ENCODE data around the gene PSMA5.
"Not testable (repeated sequence)": the region's sequence is repeated elsewhere in the genome, so short reads cannot be mapped to it uniquely, and the experiment has no call there.

Gene PSMA5

DNA sequence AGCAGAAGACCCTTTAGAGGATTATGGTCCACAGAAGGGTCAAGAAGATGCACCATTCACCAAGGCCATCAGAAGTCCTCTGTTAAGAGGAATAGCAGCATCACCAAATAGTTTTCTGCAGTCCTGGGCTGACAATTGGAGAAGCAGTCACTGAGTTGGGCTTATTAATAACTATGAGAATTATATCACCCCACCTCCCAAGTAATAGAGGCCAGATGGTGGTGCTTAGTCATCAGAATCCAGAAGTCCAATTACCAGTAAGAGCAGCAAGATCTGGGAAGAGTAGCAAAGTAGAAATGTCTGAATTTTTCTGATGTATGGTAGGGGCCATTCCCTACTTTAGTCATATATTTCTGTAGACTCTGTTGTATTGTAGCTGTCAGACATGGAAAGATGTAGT lies 6.1 kb upstream of the PSMA5 start:
- no peak for DNase-seq

DNA sequence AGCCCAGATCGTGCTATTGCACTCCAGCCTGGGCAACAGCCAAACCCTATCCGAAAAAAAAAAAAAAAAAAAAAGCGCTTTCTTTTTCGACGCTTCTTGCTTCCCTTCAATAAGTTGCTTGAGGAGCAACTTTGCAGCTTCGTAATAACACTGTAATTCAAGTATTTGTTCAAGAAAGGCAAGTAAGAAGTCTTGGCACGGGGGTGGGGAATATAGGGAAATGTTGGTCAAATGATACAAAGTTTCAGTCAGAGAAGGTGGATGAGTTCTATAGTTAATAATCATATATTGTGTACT lies 871 bp upstream of the PSMA5 start:
- no peak for DNase-seq

DNA sequence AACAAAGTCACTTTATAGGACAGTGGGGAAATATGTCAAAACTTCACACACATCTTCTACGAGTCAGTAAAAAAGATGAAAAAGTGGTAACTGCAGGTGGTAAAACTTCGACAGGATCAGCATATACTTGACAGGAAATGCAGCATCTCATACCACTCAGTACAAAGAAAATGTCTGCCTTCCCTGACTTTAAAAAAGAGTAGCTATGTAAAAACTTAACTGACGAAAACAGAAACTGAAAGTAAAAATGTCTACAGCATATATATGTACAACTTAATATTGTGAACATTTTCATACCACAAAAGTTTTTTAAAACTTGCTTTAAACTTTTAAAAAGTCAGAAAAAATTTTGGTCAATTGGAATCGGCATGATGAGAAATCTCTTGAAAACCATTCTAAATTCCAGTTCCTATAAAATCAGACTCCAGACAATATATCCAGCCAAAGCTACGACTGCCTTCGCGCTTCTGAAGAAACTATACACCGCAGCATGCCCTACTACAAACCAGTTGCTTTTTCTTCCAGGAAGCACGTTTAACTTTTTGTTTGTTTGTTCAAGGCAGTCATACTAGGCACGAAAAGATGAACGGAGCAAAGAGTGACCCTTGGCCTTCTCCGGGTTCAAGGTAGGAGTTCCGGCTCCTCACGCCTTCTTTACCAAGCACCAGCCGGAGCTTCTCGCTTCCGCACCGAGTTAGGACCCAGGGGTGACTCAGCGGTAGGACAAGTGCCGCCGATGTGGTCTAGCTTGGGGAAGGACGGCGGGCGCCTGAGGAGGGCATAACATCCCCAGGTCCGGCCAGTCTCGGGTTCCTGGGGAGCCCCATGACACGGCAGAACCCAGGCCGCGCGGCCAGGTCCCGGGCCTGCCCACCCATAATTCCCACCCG lies 612 bp downstream of the PSMA5 start:
- DNase-seq = peak in 1 of 2 experiments; percentile 62

DNA sequence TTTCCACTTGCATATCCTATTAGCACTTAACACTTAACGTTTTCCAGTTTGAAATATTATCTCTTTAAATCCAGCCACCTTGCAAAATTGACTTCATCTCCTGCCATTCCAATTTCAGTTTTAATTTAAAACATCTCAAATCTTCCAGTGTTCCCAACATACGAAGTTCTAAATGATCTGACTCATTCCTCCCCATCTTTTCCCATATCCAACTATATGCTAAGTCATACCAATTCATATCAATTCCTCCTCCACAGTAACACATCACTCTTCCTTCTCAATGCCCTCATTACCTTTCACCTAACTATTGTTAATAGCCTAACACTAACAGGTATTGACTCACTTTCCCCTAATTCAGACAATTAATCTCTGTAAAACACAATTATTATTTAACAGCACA lies 2.8 kb downstream of the PSMA5 start:
- no peak for DNase-seq

DNA sequence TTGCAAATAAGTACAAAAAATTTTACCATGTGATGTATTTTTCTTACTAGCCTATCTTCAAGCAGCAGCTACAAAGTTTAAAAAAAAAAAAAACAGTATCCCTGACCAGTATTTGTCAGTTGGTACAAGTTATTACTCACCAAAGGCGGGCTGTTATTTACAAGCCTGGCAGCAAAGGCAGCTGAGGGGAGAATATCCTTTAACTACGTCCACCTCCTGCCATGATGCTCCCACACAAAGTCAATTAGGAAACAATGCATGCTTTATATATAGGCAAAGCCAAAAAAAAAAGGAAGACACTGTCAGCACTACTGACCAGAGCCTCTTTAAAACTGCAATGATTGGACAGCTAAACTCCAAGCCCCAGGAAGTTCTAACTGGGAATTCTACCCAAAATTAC lies 13.7 kb downstream of the PSMA5 start:
- DNase-seq = no peak

DNA sequence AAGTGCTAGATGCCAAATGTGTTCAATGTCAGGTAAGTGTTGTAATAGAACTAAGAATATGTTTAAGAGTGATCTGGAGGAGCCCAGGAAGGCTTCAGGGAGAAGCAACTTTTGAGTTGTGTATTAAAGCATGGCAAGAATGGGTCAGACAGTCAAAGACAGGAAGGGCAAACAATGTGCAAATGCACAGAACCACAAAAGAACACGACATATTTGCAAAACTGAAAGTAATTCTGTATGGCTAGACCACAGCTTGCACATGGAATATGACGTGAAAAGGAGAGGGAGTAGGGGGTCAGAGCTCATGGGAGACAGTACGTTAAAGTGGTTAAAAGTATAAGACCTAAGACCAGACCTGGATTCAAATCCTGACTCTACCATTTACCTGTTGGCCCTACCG lies 21.4 kb downstream of the PSMA5 start:
- peak in 1 of 2 experiments; percentile 10 for DNase-seq

DNA sequence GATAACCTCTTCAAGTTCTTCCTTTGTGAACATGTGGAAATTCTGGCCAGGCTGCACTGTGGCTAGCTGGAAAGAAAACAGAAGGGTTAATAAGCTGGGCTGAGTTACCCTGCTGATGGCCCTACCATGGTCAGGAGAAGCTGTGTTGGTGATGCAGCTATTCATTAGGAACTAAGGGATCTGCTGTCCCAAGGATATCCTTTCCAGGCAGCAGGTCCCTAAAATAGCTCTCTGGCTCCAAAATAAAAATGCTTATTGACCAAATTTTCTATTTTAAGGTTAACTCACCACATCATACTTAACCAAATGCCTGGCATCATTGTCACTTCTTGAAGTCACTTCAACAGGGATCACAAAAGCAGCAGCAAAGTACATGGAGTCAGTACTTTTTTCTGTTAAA lies 24.2 kb downstream of the PSMA5 start:
- DNase-seq = no peak

DNA sequence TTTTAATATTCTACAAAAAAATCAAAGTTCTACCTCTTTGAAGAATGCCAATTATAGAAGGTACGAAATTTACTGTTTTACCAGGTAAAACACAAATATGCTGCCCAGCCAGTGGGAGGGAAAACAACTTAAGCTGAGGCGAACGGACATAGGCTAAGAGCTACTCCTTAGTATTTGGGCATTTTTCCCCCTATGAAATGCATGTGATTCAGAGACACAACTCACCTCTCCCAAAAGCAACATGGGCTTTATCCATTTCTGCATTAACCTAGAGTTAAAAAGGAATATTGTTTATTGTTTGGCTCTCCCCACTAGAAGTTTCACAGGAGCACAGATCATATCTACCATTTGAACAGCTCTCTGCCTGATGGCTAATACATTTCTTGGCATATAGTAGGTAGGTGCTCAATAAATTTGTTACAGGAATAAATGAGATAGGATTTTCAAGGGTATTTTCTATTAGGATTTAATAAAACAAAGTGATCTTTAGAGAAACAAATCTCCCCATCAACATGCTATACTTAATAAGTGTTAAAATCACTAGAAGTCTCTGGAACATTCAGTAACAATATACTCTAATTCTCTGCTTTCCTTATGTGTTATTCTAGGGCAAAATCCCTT lies 26.1 kb downstream of the PSMA5 start:
- DNase-seq = no peak

DNA sequence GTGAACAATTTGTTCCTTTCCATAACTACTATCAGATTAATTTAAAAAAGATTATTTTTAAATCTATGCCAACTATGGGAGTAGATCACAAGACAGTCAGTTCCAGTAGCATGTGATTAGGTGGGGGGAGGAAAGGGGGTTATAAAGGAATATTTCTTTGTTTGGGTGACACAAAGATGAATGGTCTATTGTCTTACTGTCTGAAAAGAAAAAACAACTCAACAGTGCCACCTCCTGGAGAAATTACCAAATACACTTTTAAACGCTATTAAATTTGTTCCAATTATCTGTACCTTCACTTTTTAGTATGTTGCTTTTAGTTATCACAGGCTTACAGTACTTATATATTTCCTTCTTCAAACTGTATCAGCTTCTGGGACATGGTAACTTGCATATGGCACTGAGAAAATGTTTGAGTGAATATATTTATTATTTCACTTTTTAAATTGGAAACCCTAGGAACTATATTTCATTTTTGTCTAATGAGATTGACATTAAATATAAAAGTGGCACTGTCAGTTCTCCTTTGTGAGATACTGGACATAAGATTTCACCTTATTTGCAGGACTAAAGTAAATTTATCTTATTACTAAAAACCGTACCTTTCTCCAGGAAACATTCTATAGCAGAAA lies 26.8 kb downstream of the PSMA5 start:
- DNase-seq = peak; percentile 76 to 89

DNA sequence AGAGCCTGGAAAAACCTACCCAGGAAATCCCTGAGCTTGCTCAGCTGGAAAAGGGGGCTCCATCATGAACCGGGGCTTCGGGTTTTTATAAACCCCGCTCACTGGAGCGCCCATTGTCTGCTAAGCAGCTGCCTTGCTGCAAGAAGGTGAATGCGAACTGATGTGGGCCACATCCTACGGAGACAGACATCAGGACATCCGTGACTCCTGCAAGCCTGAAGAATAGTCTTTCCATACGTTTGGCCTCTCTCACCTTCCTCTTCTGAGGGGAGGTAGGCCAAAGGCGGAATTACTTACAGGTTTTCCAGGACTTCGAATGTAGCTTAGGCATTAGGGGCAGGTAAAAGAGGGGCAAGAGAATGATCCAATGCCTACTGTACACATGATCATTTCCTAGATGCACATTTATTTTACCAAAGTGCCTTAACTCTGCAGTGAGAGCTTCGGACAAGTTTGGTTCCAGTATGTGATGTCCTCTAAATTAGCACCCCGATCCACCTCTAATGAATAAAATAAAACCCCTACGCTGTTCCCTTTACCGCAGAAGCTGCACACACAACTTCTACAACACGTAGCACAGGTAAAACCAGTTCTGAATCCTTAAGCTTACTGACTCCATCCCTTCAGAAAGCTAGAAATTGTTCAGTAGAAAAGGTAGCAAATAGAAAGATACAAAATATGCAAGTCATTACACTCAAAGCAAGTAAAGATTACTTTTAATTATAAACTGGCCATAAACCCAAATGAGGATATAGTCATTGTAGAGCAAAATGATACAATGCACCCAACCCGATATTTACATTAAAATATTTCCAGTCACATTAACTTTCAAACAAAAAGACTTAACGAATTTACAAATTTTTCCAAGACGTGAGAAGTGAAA lies 27.7 kb downstream of the PSMA5 start:
- DNase-seq = no peak

DNA sequence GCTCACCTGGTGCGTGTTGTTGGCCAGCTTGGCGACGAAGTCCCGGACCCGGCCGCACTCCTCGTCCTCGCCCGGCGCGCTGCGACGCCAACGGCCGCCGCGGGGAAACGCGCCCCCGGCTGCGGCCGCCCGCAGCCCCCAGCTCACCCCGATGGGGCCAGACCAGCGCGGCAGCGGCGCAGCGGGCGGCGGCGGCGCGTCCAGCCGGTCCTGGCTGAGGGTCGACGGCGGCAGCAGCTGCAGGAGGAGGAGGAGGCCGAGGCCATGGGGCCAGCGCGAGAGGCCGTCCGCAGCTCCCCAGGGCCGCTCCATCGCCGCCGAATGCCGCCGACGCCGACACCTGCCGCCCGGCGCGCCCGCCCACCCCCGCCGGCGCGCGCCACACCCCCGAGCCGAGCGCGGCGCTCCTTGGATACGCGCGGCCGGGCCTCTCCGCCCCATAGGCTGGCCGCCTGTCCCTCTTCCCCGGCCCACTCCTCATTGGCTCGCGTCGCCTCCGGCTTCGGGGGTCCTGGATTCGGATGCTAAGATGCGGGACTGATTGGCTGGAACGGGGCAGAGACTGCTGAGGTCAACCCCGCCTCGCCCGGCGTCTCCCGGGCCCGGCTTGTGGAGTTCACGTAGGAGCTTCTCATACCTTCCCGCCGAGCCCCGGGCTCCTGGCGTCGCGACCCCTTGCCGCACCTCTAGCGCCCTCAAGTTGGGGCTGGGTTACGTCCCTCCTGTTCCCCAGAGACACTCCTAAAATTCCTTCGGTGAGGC lies 28.5 kb downstream of the PSMA5 start, which contains the start of gene SORT1:
Gene SORT1 (minus strand): TSS at position 338 of the 762 bp plus-strand sequence. CDS start 26 bp downstream, at position 312.
- DNase-seq = peak; percentile 89 to 91

DNA sequence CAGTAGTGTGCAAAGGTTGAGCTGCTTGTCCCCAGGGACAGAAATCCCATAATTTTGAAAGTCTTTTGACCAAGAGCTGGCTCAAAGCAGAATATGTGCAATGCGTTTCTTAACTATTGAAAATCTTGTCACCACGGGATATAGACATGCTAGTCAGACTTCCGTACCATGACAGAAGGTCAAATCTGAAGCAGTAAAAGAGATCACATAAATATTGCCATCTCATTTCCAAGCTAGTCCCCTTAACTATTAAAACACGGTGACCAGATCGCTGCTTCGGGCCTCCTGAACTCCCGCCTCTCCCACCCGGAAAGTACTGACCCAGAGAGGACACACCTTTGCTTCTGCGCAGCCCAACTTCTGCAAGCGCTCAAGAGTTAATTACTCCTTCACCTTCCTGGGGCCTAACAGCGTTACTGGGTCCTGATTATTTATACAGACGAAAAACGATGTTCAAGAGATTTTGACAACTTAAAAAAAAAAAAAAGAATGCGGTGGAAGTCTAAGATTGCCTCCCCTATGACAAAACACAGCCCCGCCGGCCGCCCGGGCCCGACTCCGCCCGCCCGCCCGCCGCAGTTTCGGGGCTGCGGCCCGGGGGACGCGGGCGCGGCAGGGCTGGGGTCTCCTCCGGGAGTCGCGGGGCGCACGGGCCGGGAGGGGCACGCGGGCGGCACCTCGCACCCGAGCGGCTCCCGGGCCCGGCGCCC lies 29.2 kb downstream of the PSMA5 start:
- DNase-seq = no peak

DNA sequence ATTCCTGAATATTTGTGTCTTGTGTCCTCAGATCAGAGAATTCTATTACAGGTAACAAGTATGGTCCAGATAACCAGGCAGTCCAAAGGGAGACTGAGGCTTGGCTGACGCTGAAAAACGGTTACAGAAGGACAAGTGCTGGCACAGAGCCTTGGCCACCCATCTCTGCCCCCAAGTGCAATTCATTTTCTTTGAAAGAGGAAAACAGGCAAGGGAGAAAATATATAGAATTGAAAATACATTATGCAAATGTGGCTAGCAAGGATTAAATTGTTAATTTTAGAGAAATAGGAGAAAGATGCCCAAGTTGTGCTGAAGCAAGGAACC lies 29.8 kb downstream of the PSMA5 start:
- no peak for DNase-seq

DNA sequence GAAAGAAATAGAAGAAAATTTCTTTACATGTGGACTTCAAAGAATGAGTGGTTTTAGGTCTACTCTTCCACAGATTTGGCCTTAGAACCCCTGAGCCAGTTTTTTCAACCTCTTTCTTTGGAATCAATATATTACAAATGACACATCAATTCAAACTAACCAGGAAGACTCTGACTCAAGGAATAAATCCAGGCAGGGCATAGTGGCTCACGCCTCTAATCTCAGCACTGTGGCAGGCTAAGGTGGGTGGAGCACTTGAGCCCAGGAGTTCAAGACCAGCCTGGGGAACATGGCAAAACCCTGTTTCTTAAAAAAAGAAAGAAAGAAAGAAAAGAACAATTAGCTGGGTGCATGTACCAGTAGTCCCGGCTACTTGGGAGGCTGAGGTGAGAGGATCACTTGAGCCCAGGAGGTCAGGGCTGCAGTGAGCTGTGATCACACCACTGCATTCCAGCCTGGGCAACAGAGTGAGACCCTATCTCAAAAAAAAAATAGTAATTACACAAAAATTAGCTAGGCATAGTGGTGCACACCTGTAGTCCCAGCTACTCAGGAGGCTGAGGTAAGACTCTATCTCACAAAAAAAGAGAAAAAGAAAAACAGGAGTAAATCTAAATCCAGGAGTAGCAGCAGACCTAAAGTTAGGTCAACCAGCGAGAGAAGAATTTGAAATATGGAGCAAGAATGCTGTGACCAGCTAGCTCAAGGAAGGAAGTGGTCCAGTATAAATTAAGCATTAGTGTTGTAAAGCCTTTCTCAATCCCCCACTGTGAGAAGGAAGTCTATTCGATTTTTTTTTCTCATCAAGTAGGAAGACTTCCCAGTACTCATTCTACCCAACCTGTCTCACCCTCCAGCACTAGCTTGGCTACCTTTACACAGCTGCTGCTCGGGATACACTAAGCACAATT lies 30.4 kb downstream of the PSMA5 start:
- DNase-seq = peak; percentile 73 to 80

DNA sequence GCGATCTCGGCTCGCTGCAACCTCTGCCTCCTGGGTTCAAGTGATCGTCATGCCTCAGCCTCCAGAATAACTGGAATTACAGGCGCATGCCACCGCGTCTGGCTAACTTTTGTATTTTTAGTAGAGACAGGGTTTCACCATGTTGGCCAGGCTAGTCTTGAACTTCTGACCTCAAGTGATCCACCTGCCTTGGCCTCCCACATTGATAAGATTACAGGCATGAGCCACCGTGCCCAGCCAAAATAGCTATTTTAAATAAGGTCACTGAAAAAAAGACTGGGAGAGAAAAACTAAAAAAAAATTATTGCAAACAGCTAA lies 31.0 kb downstream of the PSMA5 start:
- DNase-seq = not testable (repeated sequence)

DNA sequence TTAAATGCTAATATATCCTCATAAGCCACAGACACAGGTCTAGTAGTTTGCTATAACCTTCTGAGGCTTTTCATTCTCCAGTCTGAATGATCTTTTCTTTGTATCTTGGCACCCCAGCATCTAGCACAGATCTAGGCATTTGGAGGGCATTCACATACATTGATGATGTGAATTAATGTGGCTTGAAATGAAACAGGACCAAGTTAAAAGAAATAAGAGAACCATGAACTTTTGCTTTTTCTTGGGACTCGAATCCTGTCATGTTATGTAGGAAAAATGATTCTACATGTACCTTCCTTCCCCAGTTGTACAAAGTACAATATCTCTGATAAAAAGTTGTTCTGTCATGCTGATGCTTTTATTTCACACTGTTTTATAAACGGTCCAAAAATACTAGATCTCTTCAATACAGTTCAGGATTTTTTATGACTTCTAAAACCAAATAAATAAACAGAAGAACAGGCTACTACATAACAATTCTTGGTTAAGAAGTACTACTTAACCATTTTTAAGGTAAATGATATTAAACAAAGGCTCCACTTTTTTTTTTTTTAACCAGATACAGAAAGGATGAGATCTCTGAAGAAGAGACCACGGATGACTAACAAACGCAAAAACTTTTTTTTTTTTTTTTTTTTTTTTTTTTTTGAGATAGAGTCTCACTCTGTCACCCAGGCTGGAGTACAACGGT lies 31.5 kb downstream of the PSMA5 start:
- DNase-seq = no peak

DNA sequence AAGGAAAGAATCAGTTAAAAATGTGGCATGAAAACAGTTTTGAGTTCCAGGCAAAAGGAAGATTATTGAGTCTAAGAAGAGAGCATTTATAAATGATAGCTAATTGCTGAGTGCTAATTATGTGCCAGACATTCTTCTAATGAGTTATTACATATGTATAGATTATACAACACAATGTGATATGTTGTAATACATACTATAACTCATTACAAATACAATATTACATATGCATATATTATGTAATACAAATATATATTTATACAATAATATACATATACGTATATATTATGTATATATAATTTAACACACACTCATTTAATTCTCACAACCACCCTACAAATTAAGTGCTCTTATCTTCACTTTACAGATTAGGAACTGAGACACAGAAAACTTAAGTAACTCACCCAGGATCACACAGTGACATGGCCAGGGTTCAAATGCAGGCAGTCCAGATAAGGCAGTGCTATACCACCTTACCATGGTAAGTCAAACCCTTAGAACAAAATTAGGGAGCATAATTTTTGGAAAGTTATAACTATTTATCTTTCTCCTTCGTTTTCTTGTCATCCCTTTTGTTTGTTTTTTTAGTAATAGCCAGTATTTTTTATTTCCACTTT lies 32.5 kb downstream of the PSMA5 start:
- DNase-seq = no peak

DNA sequence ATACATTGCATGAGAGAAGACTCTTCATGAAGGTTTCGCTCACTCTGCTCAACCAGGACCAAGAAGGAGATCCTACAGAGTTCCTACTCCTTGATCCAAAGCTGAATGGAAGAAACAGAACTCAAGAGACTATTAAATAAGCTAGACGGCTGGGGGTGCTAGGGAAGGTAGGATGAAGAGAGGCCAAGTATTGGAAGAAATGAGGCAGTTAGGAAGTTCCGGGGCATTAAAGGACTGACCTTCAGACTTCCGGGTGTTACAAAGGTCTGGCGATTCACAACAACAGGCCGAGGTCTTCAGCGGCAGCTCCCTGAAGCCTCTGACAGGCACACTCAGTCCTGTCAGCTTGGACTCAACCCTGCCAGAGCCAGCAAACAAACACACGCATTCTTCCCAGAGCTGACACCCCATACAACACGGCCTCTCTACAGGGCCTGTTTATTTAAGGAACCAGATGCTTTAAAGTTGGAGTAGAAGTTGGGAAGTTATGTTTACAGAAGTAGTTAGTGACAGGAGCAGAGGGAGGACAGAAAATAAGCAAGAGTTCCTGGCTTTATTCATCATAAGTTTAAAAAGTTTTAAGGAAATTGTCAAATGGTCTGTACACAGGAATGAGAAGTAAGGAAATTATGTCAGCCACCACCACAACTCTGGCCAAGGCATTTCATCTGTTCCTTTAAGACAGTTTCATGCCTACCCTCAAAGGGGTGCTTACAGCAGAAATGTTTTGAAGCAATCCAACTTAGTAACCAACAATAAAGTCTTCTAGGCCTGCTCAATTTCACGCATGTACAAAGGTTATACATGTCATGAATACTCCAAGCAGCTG lies 33.2 kb downstream of the PSMA5 start:
- DNase-seq = peak; percentile 29 to 46
